DOHH2 (cell line): ENCODE measurements around the gene KCNC4.

Experiments used
- CTCF ChIP-seq: fragments of 200-600 bp; sonication (generic); IDR thresholded peaks from one replicate; pipeline ENCODE4 v1.5.1; 2014; ENCODE audit warnings: antibody characterized with exemption, mild to moderate bottlenecking, low read depth, low read length; ENCODE audit not compliant: poor library complexity, severe bottlenecking
- EZH2phosphoT487 ChIP-seq: fragments of 200-600 bp; sonication (generic); IDR thresholded peaks from 2 replicates; pipeline ENCODE4 v1.6.1; 2017; ENCODE audit warnings: borderline replicate concordance, mild to moderate bottlenecking, antibody characterized with exemption, low read length, moderate library complexity, mixed read lengths

GRCh38 chr1:110206261-110206920 lies 3.7 kb upstream of the KCNC4 start:
- no peak for TF ChIP-seq CTCF
- no peak for TF ChIP-seq EZH2phosphoT487
